Glomerular visceral epithelial cell (primary cell): ENCODE data around the gene GSTM1.

Experiments
- DNase-seq: peaks from one replicate; pipeline ENCODE4 v3.0.0-alpha.2; 2016; ENCODE audit errors: extremely low spot score

The GSTM1 gene

DNA sequence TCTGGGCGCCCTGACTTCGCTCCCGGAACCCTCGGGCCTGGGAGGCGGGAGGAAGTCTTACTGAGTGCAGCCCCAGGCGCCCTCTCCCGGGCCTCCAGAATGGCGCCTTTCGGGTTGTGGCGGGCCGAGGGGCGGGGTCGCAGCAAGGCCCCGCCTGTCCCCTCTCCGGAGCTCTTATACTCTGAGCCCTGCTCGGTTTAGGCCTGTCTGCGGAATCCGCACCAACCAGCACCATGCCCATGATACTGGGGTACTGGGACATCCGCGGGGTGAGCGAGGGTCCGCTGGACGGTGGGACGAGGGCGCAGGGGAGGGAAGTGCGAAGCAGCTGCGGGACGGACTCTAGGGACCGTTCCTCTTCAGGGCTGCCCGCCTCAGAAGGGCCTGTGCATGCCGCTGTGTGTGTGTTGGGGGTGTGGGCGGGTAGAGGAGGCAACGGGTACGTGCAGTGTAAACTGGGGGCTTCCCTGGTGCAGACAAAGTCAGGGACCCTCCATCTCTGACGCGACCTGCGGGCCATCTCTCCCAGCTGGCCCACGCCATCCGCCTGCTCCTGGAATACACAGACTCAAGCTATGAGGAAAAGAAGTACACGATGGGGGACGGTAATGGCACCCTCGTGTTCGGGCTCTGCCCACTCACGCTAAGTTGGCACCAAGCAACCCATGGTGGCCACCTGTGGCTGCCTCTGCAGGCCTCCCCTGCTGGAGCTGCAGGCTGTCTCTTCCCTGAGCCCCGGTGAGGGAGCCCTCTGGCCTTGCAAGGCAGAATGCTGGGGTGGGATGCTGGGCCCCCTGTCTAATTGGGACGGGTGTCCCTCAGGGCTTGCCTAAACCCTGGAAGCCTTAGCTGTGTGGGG lies at the start of gene GSTM1:
Gene GSTM1 (plus strand): TSS at position 177 of the 859 bp plus-strand sequence. CDS start 57 bp downstream, at position 234.
- peak; percentile 62 for DNase-seq

GRCh38 chr1:109639063-109639840 lies 48.4 kb upstream of the GSTM1 start:
- no peak for DNase-seq

DNA sequence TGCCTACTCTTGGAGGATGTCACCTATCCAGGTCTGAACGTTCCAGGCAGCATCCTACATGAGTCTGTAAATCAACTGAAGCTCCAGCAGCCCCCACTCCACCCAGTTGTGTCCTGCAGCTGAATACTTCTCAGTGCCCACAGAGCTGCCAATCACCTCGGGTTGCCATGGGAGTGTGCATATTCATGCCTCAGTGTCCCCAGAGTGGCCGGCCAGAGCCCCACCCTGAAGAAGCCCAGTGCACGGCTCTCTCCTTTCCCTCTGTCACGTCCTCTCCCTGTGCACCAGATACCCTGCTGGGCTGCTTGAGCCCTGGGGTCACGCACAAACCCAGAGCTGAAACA lies 47.8 kb upstream of the GSTM1 start:
- DNase-seq, result no peak

DNA sequence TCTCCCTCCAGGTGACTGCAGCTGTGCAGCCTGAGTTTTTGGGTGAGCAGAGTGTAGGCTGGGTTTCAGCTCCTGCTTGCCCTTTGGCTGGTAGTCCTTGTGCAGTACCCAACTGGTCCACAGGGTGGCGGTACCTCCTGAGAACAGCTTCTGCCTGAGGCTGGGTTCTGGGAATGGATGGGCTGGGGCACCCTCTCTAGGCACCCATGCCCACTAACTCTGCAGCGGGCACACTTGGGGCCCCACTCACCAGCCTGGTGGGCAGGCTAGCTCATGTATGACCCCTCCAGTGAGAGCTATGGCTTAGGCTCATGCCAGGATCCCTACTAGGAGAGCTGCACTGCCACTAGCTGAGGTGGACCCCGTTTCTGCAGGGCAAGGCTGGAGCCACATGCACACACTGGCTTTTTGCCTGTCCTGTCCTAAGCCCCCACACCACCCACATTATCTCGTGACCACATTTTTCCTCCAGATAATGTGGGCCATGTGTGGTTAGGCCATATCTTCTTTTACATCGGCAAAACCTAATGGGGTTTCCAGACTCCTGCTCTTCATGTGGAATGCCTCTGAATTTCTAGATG lies 47.2 kb upstream of the GSTM1 start:
- DNase-seq, result peak; percentile 73

- DNase-seq, result no peak
Measured at GRCh38 chr1:109641078-109641740, 46.4 kb upstream of the GSTM1 start.

DNA sequence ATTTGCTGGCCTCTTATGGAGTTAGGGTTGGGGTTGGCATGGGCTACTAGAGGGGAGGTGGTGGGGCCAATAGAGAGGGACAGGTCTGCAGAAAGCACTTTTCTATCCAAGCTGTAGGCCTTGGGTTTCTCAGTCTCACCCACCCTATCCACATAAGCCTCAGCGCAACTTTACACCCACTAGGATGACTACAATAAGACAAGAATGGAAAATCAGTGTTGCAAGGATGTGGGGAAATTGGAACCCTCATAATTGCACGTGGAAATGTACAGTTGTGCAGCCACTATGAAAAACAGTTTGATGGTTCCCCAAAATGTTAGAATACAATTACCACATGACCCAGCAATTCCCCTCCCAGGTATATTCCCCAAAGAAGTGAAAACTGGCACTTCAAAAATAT lies 45.8 kb upstream of the GSTM1 start:
- no peak for DNase-seq

DNA sequence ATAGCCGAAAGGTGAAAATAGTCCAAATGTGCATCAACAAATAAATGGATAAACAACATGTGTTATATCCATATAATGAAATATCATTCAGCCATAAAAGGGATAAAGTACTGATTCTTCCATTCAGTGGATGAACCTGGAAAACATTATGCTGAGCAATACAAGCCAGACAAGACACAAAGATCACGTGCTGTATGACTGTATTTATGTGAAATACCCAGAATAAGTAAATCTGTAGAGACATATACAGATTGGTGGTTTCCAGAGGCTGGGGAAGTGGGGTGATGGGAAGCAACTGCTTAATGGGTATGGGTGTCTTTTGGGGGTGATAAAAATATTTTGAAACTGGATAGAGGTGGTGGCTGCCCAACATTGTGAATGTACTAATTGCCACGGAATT lies 45.0 kb upstream of the GSTM1 start:
- DNase-seq, result no peak

DNA sequence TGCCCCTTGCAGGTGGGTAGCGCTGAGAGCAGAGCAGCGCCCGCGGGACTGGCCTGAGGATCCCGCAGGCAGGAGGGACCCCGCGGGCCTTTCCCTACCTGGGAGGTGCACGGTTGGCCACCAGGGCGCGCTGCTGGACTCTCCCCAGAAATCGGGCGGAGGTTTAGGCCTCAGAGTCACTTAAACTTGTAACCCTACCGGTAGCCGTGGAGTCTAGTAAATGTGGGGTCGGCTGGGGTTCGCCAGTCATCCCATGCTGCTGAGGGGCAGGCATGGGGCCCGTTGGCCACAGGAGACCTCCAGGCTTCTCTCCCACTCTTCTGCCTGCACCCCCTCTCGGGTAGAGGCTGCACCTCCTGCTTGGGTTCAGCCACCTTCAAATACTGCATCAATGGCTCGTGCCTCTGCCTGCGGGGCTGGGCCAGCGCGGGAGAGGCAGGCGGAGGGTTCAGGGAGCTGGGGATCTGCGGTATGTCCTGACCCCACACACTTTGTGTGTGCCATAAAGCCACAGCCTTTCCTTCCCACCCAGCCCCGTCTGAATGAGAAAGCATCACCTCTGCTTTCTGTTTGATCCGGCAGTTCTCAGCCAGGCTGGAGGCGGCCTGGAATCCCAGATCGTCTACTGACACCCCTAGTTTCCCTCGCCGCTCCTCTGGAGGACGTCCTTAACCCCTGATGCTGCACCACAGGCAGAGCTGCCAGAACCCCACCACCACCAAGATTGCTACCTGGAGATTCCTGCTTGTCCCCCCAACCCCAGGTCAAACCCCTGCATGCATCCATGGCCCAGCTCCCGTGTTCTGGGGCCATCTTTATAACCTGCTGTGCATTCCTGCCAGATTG lies 44.0 kb upstream of the GSTM1 start:
- peak; percentile 76 for DNase-seq

DNA sequence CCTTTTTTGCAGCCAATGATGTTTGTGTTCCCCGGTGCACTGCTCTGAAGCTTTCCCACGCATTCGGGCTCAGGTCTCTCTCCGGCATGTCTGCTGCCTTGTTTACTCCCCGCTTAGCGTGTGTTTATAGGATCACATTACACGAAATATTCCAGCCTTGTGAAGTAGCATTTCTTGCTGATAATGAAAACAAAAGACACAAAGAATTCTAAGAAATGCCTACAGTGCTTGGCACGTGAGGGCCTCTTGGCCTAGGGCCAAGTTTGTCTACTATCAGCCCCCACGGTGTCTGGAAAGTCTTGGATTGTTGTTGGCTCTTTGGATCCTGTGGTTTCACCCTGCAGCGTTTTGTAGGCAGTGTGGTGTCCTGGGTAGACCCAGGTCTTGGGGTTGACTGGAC lies 42.9 kb upstream of the GSTM1 start:
- DNase-seq, result no peak

DNA sequence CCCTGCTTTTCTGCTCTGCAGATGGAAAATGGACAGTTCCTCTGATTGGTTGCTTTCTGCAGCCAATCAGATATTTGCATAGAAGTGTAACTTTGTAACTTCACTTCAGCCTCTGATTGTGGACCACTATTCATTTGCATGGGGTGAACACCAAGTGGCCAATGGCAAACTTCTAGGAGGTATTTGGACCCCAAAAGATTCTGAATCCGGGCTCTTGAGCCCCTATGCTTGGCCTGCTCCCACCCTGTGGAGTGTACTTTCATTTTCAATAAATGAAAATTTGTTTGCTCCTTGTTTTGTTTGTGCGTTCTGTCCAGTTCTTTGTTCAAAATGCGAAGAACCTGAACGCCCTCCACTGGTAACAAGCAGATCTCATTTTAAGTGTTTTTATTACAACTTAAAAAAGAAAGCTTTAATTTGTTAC lies 38.1 kb upstream of the GSTM1 start:
- DNase-seq, result no peak

DNA sequence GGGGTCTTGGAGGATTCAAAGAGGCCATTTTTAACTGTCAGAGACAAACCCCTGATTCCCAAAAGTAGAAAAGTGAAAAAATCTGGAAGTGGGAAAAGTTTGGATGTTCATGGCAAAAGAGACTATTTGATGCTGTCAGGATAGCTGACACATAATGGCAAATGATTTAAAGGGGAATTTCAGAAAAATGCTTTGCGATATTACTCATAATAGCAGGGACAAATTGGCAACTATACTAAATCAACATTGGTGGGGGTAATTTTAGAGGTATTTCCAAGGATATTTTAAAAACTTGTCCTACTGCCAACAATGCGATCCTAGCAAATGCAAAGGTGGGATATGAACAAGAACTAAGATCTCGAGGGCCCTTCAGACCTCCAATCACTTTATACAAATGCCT lies 37.0 kb upstream of the GSTM1 start:
- DNase-seq, result peak; percentile 25

GRCh38 chr1:109652402-109652801 lies 35.2 kb upstream of the GSTM1 start:
- no peak for DNase-seq

DNA sequence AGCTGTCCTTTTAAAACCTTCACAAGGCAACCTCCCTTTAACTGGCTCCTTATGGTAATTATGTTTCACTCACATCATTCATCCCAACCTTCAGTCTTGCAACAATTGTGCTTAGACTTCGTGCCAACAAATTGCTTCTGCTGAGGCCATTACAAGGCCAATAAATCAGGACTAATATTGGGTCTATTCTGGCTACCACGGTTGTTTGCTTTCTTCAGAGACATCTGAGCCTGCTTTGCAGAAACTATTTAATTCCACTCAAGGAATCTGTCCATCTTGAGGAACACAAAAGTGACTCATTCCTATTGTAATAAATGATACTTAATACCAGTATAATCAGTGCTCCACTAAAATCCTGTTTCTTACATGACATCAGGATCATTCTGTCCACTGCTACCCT lies 34.3 kb upstream of the GSTM1 start:
- DNase-seq, result no peak

DNA sequence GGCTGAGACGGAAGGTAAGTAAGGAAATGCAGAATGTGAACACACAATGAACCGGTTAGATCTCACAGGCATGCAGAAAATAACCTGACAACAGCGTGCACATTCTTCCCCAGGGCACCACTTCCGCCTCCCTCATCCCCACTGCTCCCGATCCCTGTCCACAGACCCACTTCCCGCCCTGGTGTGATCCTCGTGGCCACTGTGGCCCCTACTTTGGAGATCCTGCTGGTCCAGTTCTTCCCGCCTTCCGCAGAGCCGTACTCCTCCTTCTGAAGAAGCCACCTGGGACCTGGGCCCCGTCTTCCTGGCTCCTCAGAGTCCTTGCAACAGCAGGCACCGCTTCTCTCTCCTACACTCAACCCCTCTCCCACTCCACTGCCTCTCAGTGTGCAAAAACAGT lies 33.1 kb upstream of the GSTM1 start:
- no peak for DNase-seq

DNA sequence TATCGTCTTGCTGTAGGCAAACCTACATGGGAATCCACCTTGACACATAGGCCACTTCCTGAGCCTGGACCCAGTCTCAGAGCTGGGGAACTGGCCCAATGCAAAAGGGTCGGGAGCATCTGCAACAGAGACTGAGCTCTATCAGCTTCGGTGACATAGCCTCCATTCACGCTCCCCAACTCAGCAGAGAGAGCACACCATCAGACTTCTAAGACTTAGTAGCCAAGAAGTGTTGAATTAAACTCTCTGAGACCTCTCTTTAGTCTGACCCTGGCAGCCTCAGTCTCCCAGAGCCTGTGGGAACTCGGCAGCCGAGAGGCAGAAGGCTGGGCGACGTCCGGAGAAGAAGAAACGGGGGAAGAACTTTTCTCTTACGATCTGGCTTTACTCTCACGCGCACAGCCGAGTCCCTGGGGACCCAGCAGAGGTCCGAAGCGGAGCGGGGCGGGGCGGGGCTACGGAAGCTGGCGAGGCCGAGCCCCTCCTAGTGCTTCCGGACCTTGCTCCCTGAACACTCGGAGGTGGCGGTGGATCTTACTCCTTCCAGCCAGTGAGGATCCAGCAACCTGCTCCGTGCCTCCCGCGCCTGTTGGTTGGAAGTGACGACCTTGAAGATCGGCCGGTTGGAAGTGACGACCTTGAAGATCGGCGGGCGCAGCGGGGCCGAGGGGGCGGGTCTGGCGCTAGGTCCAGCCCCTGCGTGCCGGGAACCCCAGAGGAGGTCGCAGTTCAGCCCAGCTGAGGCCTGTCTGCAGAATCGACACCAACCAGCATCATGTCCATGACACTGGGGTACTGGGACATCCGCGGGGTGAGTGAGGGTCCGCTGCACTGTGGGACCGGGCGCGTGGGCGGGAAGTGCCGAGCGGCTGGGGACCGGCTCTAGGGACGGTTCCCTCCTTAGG lies 31.8 kb upstream of the GSTM1 start, which contains the start of gene GSTM4:
Gene GSTM4 (plus strand): TSS at position 485 of the 905 bp plus-strand sequence. CDS start 291 bp downstream, at position 776.
- DNase-seq, result peak; percentile 74

DNA sequence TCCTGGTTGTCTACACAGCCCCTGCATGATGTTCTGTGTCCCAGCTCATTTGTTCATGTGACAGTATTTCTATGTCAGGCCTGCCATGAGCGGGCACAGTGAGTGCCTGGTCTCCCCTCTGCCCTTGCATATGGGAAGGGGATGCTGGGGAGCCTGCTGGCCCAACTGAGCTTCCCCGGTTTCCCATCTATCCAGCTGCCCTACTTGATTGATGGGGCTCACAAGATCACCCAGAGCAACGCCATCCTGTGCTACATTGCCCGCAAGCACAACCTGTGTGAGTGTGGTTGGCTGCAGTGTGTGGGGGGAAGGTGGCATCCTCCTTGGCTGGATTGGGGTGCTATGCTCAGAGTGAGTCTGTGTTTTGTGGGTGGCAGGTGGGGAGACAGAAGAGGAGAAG lies 30.2 kb upstream of the GSTM1 start:
- no peak for DNase-seq

- no peak for DNase-seq
Measured at GRCh38 chr1:109657970-109658369, 29.6 kb upstream of the GSTM1 start.

DNA sequence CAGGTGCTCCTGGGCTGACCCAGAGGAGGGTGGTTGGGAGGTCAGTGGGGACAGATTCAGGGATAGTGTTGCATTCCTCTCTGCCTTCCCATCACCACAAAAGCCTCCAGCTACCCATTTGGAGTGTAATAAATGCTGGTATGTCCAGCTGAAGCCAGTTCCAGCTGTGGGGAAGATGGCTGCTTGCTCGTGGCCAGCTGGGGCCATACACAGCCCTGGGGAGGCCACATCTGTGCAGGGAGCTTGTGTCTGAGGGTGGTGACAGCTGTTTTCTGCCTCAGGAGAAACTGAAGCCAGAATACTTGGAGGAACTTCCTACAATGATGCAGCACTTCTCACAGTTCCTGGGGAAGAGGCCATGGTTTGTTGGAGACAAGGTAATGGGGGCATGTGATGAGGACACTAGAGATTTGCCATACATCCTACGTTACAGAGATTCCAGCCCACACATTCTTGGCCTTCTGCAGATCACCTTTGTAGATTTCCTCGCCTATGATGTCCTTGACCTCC lies 29.0 kb upstream of the GSTM1 start:
- DNase-seq, result no peak

DNA sequence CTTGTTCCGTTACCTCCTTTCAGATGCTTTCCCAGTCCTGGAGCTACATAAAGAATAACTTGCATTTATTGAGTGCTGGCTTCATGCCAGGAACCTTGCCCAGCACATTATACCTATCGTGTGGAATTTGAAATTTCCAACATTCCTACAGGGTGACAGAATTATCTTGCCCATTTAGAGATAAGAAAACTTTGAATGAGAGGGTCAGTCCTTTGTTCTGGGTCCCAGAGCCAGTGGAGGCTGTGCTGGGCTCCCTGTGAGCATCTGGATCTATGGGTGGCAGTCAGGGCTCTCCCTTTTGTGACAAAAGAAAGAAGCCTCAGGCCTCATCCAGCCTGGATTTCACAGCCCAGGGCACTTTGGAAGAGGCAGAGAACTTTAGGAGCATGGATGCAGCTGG lies 28.5 kb upstream of the GSTM1 start:
- DNase-seq, result peak; percentile 61
